Muscle layer of colon (tissue), 2 donors: ENCODE measurements around the gene VPS51.

Experiments used
- H3K27ac ChIP-seq: one replicate; pipeline ENCODE4 v1.7.0; 2013; ENCODE audit warnings: low read depth, mild to moderate bottlenecking, low read length, moderate library complexity
- H3K27me3 ChIP-seq, 2 donors: one replicate each; pipeline ENCODE4 v1.7.0; 2013; ENCODE audit warnings: low read length in 2 of 2, mild to moderate bottlenecking in 2 of 2; ENCODE audit not compliant: insufficient read depth in 2 of 2, control insufficient read depth in 1 of 2
- H3K36me3 ChIP-seq: one replicate; pipeline ENCODE4 v1.7.0; 2013; ENCODE audit warnings: mild to moderate bottlenecking, low read length; ENCODE audit not compliant: insufficient read depth
- H3K4me1 ChIP-seq: one replicate; pipeline ENCODE4 v1.7.0; 2013; ENCODE audit warnings: mild to moderate bottlenecking, low read length; ENCODE audit not compliant: insufficient read depth
- H3K4me3 ChIP-seq, 2 donors: one replicate each; pipeline ENCODE4 v1.7.0; 2013; ENCODE audit warnings: low read length in 2 of 2, low read depth in 1 of 2, mild to moderate bottlenecking in 1 of 2, moderate library complexity in 1 of 2
- H3K9ac ChIP-seq: one replicate; pipeline ENCODE4 v1.7.0; 2013; ENCODE audit warnings: low read length
- H3K9me3 ChIP-seq: one replicate; pipeline ENCODE4 v1.7.0; 2013; ENCODE audit warnings: mild to moderate bottlenecking, low read length
- donor health status: abdominal sarcoma.
- donor health status: Adenocarcinoma of cecum.

The VPS51 gene

DNA sequence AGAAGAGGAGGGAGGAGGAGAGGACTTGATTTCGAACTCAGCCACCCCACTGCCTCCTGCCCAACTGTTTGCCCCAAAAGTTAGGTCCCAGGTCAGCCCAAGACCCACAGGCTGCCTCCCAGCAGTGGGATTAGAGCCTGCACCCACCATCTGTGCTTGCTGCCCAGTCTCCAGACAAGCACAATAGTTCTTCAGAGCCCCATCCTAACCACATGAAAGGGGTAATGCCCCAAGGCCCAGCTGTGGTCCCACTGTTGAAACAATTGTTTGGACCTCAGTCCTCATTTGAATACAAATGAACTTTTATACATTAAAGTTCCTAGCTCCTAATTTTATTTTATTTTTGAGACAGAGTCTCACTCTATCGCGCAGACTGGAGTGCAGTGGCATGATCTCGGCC lies 5.4 kb upstream of the VPS51 start:
- H3K4me3 ChIP-seq, result no peak overlapping the region
- H3K36me3 ChIP-seq, result peaks cover 24% of the 10 kb centered on the region
- peaks cover 2% of the 10 kb centered on the region for H3K4me1 ChIP-seq
- no peak overlapping the region for H3K9ac ChIP-seq
- no peaks in the 10 kb centered on the region for H3K9me3 ChIP-seq
- H3K27ac ChIP-seq, result no peak overlapping the region
- no peaks in the 10 kb centered on the region for H3K27me3 ChIP-seq

- Histone ChIP-seq H3K36me3 (peaks cover 13% of the 10 kb centered on the region), H3K4me3 (peak overlapping the region in 1 of 2 donors; percentile 85), H3K27ac (peak overlapping the region; percentile 41)
Measured at GRCh38 chr11:65095427-65095826, 587 bp upstream of the VPS51 start.

DNA sequence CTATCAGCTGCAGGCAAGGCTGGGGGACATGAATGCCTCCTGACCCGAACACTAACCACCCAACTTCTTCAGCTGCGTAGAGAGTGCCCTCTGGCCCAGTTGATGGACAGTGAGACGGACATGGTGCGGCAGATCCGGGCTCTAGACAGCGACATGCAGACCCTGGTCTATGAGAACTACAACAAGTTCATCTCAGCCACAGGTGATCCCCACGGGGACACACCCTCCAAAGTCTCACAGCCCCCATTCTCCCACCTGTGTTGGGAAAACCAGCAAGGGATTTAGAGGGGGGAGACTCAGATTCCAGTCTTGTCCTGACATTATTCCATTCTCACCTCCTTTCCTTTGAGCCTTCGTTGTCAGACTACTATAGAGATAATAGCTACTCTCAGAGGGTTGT lies 912 bp downstream of the VPS51 start:
- no peaks in the 10 kb centered on the region for H3K9me3 ChIP-seq
- H3K27ac ChIP-seq, result peak overlapping the region; percentile 86
- peaks cover 13% of the 10 kb centered on the region for H3K36me3 ChIP-seq
- no peak overlapping the region for H3K9ac ChIP-seq
- H3K4me1 ChIP-seq, result peaks cover 12% of the 10 kb centered on the region
- peak overlapping the region; percentile 77 to 85 for H3K4me3 ChIP-seq
- no peaks in the 10 kb centered on the region for H3K27me3 ChIP-seq

More at GRCh38 chr11:65095427-65095826, 587 bp upstream of the VPS51 start:
- Histone ChIP-seq H3K27me3 (no peaks in the 10 kb centered on the region), H3K9me3 (no peaks in the 10 kb centered on the region), H3K9ac (no peak overlapping the region), H3K4me1 (peaks cover 12% of the 10 kb centered on the region)

DNA sequence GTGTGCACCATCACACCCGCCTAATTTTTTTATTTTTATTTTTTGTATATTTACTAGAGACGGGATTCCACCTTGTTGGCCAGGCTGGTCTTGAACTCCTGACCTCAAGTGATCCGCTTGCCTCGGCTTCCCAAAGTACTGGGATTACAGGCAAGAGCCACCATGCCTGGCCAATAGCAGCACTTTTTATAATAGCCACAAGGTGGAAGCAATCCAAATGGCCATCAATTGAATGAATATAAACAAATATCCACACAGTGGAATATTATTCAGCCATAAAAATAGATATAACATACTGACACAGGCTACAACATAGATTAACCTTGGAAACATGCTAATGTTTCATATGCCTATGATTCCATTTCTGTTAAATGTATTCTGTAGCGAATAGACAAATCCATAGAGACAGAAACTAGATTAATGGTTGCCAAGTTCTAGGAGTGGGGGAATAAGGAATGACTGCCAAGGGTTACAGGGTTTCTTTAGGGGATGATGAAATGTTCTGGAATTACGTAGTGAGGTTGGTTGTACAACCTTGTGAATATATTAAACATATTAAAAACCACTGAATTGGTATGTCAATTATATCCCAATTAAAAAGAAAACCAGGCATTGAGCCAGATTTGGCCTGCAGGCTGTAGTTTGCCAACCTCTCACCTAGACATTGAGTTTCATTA lies 4.8 kb downstream of the VPS51 start:
- H3K36me3 ChIP-seq, result peaks cover 24% of the 10 kb centered on the region
- H3K9ac ChIP-seq, result no peak overlapping the region
- peaks cover 8% of the 10 kb centered on the region for H3K4me1 ChIP-seq
- no peaks in the 10 kb centered on the region for H3K27me3 ChIP-seq
- H3K4me3 ChIP-seq, result no peak overlapping the region
- no peak overlapping the region for H3K27ac ChIP-seq
- H3K9me3 ChIP-seq, result no peaks in the 10 kb centered on the region

GRCh38 chr11:65102142-65103095 lies 6.4 kb downstream of the VPS51 start:
- H3K4me1 ChIP-seq, result peaks cover under 1% of the 10 kb centered on the region
- H3K4me3 ChIP-seq, result no peak overlapping the region
- no peak overlapping the region for H3K9ac ChIP-seq
- no peaks in the 10 kb centered on the region for H3K9me3 ChIP-seq
- no peaks in the 10 kb centered on the region for H3K27me3 ChIP-seq
- peaks cover 27% of the 10 kb centered on the region for H3K36me3 ChIP-seq
- no peak overlapping the region for H3K27ac ChIP-seq

DNA sequence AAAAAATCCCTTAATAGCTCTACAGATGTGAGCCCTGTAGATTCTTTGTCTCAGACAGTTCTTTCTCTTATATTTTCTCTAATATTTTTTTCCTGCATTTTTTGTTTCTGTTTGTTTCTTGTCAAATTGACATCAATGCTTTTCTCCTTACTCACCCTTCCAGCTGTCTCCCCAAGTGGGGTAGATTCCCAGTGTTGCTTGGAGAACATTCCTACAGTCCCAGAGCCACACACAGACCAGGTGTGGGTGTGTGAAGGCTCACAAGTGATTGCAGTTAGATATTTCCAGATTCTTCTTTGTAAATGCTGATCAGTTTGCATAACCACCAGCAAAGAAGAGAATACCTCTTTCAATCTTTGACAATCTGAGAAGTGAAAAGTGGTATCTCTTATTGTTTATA lies 7.5 kb downstream of the VPS51 start:
- Histone ChIP-seq H3K36me3 (peaks cover 22% of the 10 kb centered on the region), H3K4me1 (no peaks in the 10 kb centered on the region), H3K27me3 (no peaks in the 10 kb centered on the region), H3K9ac (no peak overlapping the region), H3K9me3 (no peaks in the 10 kb centered on the region), H3K27ac (no peak overlapping the region), H3K4me3 (no peak overlapping the region)

DNA sequence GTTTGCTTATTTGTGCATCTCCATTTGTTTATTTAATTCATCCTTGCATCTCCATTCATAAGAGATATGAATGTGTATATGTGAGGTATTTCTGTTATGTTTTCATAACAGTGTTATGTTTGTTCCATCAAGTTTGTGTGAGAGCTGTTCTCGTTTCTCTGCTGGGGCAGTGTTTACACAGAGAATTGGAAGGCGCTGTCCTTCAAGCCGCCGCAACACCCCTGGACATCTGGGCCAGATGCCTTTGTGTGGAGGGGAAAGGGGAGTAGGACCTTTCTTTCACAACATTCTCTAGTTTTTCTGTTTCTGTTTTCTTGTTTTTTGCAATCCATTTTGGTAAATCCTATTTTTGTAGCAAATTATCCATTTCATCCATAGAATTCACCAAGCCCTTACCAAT lies 8.6 kb downstream of the VPS51 start:
- Histone ChIP-seq H3K9me3 (no peaks in the 10 kb centered on the region), H3K27ac (no peak overlapping the region), H3K4me1 (no peaks in the 10 kb centered on the region), H3K36me3 (peaks cover 24% of the 10 kb centered on the region), H3K9ac (no peak overlapping the region), H3K27me3 (no peaks in the 10 kb centered on the region), H3K4me3 (no peak overlapping the region)

DNA sequence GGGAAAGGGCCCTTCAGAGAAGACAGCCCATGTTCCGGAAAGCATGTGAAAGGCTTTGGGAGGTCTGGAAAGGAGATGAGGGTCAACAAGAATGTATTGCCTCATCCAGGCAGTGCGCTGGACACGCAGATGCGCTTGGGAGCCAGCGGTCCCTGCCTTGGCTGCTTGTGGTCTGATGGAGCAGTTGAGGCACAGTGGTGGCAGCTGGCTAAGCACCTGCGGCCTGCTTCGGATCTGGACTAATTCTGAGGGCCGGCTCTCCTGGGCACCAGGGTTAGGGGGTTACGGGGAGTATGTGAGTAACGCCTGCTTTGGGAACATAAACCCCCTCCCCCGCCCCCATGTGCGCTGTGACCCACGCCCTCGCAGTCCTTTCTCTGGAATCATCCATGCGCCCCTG lies 11.1 kb downstream of the VPS51 start:
- H3K36me3 ChIP-seq, result peaks cover 24% of the 10 kb centered on the region
- no peak overlapping the region for H3K4me3 ChIP-seq
- peaks cover 19% of the 10 kb centered on the region for H3K4me1 ChIP-seq
- H3K9me3 ChIP-seq, result no peaks in the 10 kb centered on the region
- H3K27me3 ChIP-seq, result no peaks in the 10 kb centered on the region
- H3K9ac ChIP-seq, result no peak overlapping the region
- H3K27ac ChIP-seq, result no peak overlapping the region

GRCh38 chr11:65107751-65108468 lies 11.9 kb downstream of the VPS51 start:
- Histone ChIP-seq H3K9ac (no peak overlapping the region), H3K9me3 (no peaks in the 10 kb centered on the region), H3K27me3 (peaks cover 0 to under 1% of the 10 kb centered on the region in 2 donors), H3K36me3 (peaks cover 24% of the 10 kb centered on the region), H3K27ac (no peak overlapping the region), H3K4me1 (peaks cover 22% of the 10 kb centered on the region), H3K4me3 (no peak overlapping the region)

DNA sequence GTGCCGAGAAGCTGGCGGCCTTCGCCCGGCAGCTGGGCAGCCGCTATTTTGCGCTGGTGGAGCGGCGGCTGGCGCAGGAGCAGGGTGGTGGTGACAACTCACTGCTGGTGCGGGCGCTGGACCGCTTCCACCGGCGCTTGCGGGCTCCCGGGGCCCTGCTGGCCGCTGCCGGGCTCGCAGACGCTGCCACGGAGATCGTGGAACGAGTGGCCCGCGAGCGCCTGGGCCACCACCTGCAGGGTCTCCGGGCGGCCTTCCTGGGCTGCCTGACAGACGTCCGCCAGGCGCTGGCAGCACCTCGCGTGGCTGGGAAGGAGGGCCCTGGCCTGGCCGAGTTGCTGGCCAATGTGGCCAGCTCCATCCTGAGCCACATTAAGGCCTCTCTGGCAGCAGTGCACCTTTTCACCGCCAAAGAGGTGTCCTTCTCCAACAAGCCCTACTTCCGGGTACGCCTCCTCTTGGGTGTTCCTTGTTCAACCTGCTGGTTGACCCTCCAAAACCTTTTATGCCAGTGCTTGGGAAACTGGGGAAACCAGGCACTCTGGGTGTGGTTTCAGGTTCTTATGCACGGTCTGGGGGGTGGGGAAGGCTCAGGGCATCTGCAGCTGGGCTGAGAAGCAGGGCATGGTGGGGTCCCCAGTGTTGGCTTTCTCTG lies 12.6 kb downstream of the VPS51 start:
- H3K9ac ChIP-seq, result no peak overlapping the region
- peaks cover 24% of the 10 kb centered on the region for H3K36me3 ChIP-seq
- H3K4me3 ChIP-seq, result no peak overlapping the region
- no peaks in the 10 kb centered on the region for H3K9me3 ChIP-seq
- no peak overlapping the region for H3K27ac ChIP-seq
- H3K4me1 ChIP-seq, result peaks cover 29% of the 10 kb centered on the region
- peaks cover 0 to 6% of the 10 kb centered on the region in 2 donors for H3K27me3 ChIP-seq
